HG02938 (cell line): ENCODE results near the gene ENTPD1.
A peak's percentile ranks its signal among the peaks of the same experiment; 100 is the strongest.
"Not testable (repeated sequence)": the region's sequence is repeated elsewhere in the genome, so short reads cannot be mapped to it uniquely, and the experiment has no call there.

Experiments
- ATAC-seq: cut with Tn5 transposase; IDR thresholded peaks from one replicate; pipeline ENCODE4 v1.9.1; 2021; ENCODE audit warnings: mild to moderate bottlenecking, moderate library complexity; ENCODE audit not compliant: unreplicated experiment

The ENTPD1 gene, protein sequence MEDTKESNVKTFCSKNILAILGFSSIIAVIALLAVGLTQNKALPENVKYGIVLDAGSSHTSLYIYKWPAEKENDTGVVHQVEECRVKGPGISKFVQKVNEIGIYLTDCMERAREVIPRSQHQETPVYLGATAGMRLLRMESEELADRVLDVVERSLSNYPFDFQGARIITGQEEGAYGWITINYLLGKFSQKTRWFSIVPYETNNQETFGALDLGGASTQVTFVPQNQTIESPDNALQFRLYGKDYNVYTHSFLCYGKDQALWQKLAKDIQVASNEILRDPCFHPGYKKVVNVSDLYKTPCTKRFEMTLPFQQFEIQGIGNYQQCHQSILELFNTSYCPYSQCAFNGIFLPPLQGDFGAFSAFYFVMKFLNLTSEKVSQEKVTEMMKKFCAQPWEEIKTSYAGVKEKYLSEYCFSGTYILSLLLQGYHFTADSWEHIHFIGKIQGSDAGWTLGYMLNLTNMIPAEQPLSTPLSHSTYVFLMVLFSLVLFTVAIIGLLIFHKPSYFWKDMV

DNA sequence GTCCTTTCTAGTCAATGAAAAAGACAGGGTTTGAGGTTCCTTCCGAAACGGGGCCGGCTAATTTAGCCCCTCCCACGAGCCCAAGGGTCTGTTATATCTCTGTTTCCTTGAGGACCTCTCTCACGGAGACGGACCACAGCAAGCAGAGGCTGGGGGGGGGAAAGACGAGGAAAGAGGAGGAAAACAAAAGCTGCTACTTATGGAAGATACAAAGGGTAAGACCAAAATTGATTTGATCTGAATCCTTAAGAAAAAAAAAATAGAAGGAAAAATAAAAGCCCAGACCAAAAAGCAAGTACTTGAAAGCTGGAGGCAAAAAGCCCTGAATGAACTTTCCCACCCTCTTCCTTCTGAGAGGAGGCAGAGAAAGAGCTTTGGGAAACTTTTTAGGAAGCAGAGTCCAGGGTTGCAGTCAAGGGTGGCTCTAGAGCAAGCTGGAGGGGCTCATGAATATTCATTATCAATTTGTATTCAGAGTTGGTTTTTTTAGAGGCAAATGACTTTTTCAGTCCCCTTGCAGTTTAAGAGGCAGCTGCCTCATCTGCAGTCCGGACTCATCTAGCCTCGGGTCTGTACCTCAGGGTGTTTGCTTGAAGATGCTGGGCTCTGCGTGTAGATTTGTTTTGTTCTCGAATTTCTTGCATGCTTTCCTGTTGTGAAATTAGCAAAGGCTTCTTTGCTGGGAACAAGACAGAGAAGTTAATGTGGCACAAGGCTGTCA, at the start of gene ENTPD1:
Gene ENTPD1 (plus strand): TSS at position 123 of the 721 bp plus-strand sequence. CDS start 77 bp downstream, at position 200.
- peak; percentile 30 for ATAC-seq

DNA sequence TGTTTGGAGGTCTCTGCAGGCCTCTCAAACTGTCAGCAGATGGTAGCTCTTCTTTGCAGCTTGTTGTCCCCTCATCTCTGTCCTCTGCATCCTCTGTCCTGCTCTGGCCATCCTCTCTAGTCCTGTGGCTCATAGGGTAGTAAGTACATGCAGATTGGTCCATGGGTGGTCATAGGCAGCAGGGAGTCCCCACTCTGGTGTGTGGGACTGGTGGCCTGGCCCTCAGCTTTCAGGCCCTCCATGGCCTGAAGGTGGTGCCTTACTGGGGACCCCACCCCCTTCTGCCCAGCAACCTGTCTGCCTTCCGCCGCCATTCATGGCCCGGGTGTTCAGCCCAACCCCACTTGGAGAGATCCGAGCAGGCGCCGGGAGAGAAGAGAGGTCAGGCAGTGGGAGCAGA, 49.4 kb upstream of the ENTPD1 start:
- ATAC-seq, result no peak

DNA sequence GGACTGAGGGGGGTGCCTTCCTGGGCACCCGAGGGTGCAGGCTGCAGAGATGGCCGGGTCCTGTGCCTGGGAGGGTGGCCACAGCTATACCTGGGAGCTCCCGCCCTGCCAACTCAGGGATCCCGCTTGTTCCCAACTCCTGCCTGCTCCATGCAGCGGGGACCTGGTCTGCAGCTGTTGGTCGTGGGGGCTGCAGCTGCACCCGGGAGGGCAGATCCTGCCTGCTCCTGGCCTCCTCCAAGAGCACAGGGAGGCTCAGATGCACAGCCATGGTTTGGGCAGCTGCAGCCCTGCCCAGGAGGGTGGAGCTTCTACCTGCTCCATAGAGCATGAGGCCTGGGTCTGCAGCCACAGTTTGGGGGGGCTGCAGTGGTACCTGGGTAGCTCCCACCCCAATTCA, 49.0 kb upstream of the ENTPD1 start:
- ATAC-seq, result no peak

DNA sequence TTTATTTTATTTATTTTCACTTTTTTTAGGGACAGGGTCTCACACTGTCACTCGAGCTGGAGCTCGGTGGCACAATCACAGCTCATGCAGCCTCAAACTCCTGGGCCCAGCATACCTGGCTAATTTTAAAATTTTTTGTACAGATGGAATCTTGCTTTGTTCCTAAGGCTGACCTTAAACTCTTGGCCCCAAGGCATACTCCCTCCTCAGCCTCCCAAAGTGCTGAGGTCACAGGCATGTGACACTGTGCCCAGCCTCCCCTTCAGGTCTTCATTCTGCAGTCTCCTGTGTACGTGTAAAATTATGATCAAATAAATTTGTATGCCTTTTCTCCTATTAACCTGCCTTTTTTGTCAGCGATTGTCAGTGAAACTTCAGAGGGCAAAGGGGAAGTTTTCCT, 44.5 kb upstream of the ENTPD1 start:
- ATAC-seq, result no peak

DNA sequence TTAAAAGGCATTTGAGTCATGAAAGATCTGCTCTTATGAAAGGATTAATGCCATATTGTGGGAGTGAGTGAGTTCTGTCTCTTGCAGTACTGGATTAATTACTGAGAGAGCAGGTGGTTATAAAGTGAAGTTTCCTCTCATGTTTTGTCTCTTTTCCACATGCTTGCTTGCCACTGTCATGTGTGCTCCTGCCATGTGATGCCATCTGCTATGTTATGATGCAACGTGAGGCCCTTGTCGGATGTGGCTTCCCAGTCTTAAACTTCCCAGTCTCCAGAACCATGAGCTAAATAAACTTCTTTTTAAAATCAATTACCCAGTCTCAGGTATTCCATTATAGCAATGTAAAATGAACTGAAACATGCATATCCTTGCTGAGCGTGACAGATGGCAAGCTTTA, 39.5 kb upstream of the ENTPD1 start:
- ATAC-seq, result no peak

DNA sequence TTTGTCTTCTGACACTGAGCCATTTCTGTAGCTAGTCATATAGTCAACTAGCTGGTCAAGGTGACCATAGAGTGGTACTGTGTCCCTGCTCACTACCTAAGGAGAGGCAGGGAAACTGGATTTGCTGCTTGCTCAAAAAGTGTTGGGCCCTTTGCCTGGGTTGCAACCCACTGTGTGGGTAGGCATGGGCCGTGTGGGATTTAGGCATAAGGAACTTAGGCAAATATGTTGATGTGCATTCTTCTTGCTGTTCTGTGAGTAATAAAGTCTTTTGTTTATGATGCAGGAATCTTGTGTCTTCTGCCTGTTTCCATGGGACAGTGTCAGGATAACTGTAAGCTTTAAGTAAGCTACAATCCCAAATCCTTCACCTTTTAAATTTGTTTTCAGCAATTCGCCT, 39.1 kb upstream of the ENTPD1 start:
- ATAC-seq, result no peak

DNA sequence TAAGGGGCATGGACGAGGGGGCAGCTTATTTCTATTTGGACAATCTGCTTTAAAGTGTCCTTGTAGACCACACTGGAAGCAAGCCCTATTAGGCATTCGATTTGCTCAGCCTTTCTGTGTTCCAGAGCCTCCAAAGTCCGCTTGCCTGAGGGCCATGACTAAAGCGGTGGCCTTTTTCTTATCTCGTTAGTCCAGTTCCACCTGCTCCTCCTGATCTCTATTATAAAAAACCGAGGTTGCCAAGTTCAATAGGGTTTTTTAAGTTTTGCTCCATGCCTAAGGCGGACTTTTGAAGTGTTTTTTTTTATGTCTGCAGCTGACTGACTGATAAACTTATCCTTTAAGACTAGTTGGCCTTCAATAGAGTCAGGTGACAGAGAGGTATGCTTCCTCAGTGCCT, 35.2 kb upstream of the ENTPD1 start:
- ATAC-seq, result not testable (repeated sequence)

DNA sequence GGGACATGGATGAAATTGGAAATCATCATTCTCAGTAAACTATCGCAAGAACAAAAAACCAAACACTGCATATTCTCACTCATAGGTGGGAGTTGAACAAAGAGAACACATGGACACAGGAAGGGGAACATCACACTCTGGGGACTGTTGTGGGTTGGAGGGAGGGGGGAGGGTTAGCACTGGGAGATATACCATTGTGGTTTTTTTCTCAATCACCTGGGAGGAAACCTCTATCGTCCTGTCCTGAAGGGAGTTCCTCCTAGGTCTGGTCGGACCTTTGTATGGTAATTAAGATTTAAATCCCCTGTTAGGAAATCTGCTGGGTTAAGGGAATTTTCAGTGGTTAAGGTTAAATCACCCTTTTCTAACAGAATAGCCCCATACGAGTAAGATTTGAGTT, 33.5 kb upstream of the ENTPD1 start:
- ATAC-seq, result not testable (repeated sequence)

DNA sequence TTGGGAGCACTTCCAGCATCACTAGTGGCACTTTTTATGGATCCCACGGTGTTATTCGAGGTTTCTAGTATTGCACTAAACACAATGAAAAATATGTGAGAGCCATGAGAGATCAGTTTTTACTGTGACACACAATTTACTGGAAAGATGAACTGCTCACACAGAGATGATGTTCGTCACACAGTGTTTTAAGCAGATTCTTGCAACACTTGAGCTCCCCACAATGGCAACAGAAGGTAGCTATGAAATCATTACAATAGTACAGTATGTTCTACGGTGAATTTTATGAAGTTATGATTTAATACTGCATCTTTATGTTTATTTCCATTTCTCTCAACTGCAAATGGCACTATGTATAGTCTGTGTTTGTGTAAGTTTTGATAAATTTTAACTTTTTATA, 27.4 kb upstream of the ENTPD1 start:
- ATAC-seq, result no peak

DNA sequence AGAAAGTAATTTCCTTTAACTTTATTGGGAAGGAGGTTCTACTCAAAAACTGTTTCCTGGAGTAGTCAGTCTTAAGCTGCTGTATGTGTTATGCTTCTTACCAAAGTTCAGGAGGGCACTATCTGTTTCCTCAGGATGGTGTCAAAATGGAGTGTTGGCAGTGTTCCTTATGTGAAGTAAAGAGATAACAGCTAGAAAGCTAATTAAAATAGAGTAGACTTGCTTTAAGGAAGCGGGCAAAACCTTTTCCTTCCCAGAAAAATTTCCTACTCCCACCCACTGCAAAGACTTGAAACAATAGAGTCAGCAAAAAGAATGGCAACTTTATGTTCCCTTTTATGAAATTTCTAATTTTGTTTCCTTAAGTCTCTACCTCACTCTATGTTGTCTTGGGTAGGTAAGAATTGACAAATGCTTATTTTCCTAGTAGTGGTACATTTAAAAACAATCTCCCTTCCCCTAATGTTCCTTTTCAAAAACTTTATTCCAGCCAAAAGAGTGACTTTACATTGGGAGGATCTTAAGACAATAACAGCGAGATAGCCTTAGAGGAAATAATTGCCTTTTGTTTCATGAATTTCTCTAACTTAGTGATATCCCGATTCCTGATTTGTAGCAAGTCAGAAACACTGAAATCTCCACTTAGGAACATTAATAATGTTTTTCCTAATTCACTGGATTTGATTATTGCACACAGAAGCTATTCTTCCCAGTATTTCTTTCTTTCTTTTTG, 26.5 kb upstream of the ENTPD1 start:
- ATAC-seq, result no peak

DNA sequence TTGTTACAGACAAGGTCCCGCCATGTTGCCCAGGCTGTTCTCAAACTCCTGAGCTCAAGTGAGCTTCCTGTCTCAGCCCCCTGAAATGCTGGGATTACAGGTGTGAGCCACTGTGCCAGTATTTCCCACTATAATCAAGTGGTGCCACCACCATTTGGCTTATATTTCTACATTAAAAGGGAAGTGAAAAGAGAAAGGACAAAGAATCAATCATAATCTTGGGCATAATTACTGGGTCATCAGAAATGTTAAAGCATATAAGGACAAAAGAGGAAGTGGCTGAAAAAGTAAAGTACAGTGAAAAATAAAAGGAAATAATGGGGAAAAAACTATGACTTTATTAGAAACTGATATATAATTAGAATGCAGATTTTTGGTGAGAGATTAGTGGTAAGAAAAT, 25.7 kb upstream of the ENTPD1 start:
- ATAC-seq, result no peak

DNA sequence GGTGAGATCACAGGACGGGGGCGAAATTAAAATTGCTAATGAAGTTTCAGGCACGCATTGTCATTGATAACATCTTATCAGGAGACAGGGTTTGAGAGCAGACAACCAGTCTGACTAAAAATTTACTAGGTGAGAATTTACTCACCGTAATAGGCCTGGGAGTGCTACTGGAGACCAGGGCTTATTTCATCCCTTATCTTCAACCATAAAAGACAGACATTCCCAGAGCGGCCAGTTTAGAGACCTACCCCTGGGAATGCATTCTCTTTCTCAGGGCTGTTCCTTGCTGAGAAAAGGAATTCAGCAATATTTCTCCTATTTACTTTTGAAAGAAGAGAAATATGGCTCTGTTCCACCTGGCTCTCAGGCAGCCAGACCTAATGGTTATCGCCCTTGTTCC, 23.1 kb upstream of the ENTPD1 start:
- not testable (repeated sequence) for ATAC-seq

DNA sequence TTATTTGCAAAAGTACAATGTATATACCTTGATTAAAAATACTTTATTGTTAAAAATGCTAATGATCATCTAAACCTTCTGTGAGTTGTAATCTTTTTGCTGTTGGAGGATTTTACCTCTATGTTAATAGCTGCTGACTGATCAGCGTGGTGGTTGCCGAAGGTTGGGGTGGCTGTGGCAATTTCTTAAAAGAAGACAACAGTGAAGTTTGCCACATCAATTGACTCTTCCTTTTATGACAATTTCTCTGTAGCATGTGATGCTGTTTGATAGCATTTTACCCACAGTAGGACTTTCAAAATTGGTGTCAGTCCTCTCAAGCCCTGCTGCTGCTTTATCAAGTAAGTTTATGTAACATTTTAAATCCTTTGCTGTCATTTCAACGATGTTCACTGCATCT, 16.9 kb upstream of the ENTPD1 start:
- ATAC-seq, result no peak

DNA sequence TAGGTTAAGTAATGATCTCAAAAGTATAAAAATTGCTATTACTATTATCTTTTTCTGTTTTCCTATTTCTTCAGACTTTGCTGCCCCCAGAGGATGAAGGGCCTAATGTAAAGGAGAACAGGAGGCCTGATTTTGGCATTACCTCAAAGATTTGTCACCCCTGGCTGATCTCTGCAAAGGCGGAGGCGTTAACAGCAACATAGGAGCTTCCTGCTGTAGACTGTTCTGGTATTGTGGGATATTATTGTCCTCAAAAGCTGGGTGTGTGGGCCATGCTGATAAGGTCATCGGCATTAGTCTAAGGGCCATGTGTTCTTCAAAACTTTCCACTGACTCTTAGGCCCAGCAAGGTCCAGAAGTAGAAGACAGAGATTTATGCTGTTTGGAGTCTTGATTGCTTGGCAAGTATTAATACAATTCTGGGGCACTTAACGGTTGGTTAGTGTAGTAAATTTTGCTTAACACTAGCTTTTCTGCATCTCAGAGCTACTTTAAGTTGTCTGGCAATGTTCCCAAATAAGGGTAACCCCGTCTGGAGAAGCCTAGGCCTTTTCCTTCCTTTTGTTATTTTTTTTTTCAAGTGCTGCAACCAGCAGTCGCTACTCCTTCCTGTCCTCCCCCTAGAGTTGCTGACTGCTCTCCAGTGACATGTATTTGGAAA, 14.0 kb upstream of the ENTPD1 start:
- ATAC-seq, result peak; percentile 84

DNA sequence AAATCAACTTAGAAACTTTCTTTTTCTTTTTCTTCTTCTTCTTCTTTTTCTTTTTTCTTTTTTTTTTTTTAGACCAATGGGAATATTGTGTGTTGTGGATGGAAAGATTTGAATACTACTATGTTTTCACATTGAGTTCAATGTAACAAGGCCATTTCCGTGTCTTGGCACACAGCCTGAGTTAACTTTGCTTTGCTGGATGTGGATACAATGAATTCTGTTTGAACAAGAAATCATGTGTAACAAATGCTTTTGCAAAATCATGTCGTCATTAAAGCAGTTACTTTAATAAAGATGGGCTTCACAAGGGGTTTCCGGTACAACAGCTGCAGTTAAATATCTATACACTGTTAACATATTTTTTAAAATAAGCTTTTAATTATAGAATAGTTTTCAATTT, 13.5 kb upstream of the ENTPD1 start:
- peak; percentile 8 for ATAC-seq

DNA sequence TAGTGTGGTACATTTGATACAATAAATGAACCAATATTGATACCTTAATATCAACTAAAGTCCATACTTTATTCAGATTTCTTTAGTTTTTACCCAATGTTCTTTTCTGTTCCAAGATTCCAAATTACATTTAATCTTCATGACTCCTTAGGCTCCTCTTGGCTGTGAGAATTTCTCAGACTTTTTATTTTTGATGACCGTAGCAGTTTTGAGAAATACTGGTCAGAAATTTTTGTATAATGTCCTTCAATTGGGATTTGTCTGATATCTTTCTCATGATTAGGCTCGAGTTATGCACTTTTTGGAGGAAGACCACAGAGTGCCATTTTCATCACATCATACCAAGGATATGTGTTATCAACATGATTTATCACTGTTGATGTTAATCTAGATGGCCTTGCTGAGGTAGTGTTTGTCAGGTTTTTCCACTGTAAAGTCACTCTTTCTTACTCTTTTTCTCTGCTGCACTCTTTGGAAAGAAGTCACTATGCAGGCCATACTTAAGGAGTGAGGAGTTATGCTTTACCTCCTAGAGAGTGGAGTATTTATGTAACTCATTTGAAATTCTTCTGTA, 12.9 kb upstream of the ENTPD1 start:
- ATAC-seq, result no peak

DNA sequence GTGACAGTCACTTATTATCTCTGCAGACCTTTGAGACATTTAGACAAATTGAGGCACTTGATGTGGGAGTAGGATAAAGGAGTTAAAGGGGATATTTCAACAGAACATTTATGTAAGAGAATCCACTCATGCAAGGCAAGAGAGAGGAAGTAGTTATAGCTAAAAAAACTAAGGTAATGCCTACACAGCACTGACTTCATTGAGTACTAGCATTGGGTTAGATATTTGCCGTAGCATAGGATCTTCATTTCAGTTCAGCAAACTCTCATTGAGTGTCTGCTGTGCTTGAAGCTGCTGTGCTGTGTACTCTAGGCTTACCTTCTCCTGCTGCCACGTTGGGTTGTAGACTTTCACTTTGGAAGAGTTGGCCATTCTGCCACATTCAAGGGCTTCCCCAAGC, 10.5 kb upstream of the ENTPD1 start:
- ATAC-seq, result no peak

DNA sequence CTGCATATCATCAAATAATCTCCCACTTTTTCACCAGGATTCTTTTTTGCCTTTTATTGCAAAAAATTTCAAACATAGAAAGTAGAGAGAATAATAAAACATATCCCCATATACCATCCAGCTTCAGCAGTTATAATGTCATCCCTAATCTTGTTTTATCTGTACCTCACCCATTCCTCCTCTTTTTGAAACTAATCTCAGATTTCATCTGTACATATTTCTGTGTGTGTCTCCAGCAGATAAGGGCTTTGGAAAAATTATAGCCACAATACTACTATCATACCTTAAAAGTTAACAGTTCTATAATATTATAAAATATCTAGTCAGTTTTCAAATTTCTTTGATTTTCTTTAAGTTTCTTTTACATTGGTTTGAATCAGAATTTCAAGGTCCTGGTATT, 7.6 kb upstream of the ENTPD1 start:
- no peak for ATAC-seq

DNA sequence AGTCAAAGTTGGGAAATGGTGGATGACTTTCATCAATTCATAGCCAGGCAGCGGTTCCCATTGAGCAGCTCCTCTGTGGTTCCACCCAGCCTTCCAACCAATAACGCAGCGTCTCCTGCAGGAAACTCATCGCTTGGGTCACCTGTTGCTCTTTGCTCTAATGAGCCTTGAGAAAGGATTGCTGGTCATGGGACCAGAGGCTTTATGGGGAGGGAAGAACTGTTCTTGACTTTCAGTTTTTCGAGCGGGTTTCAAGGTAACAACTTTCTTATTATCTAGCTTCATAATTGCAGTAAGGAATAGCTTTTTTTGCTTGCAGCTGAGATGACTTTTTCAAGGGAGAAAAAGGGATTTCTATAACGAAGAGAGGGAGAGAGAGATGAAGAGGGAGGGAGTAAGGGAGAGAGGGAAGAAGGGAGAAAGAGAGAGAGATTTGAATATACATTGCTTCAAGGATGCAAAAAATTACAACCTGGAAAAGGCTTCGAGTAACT, 405 bp upstream of the ENTPD1 start:
- no peak for ATAC-seq
